ENCODE results near the gene DBH.

DNA sequence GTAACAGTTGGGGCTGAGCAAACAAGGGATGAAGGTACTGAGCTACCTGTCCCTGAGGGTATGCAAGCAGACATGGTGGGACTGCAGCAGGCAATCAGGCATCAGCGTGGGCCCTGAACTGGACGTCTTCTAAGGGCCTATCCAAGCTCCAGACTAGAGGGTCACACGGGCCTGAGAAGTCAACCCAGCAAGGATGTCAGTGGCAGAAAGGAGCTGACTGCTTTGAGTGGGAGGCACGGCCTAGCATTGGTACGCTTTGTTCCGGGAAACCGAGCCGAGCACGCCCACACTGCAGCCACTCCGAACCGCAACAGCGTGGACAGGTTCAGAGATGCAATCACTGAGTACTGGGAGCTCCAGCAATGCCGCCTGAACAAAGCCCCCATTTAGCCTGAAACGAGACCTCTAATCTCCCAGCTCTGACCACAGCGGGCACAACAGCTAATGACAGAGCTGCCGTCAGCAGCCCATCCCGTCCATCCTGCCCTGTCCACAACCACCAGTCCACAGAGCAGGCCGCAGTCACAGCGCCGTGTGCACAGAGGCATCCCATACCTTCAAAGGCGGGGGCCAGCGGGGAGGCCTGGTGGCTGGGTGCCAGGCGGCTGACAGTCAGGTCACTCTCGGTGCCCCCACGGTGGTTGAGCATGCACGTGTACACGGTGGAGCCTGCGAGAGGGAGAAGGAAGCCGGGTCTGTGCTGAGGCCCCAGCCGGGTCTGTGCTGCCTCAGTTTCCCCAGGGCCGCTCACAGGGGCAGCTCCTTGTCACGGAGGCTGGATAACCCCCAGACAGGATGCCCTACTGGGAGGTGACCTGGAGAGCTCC lies 57.8 kb downstream of the DBH start:
- TF ChIP-seq, protein P1, sequence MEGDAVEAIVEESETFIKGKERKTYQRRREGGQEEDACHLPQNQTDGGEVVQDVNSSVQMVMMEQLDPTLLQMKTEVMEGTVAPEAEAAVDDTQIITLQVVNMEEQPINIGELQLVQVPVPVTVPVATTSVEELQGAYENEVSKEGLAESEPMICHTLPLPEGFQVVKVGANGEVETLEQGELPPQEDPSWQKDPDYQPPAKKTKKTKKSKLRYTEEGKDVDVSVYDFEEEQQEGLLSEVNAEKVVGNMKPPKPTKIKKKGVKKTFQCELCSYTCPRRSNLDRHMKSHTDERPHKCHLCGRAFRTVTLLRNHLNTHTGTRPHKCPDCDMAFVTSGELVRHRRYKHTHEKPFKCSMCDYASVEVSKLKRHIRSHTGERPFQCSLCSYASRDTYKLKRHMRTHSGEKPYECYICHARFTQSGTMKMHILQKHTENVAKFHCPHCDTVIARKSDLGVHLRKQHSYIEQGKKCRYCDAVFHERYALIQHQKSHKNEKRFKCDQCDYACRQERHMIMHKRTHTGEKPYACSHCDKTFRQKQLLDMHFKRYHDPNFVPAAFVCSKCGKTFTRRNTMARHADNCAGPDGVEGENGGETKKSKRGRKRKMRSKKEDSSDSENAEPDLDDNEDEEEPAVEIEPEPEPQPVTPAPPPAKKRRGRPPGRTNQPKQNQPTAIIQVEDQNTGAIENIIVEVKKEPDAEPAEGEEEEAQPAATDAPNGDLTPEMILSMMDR (IDR thresholded peaks at IDR 0.05; ENCODE audit: insufficient read depth, low read depth, low read length) = no peak
- no peak for TF ChIP-seq EZH2 (IDR thresholded peaks at IDR 0.05; ENCODE audit: insufficient read depth, low read length)

All from astrocyte (in vitro differentiated cells and primary cell).